GM19452 (cell line): ENCODE results near the gene ZNF618.

Experiments used
- ATAC-seq: cut with Tn5 transposase; IDR thresholded peaks from one replicate; pipeline ENCODE4 v1.9.1; 2021; ENCODE audit not compliant: unreplicated experiment

ZNF618 gene

GRCh38 chr9:113911850-113912557, 35.9 kb downstream of the ZNF618 start:
- no peak for ATAC-seq

- ATAC-seq = no peak
These were observed 36.7 kb downstream of the ZNF618 start for GRCh38 chr9:113912816-113913215.

GRCh38 chr9:113913426-113914195, 37.5 kb downstream of the ZNF618 start:
- no peak for ATAC-seq

GRCh38 chr9:113914517-113914916, 38.4 kb downstream of the ZNF618 start:
- no peak for ATAC-seq

- ATAC-seq = no peak
These were observed 39.8 kb downstream of the ZNF618 start for GRCh38 chr9:113915817-113916434.

- ATAC-seq = no peak
These were observed 40.8 kb downstream of the ZNF618 start for GRCh38 chr9:113916931-113917330.

GRCh38 chr9:113918697-113919350, 42.7 kb downstream of the ZNF618 start:
- ATAC-seq = no peak

- no peak for ATAC-seq
These were observed 43.3 kb downstream of the ZNF618 start for GRCh38 chr9:113919382-113919781.

GRCh38 chr9:113919871-113920270, 43.8 kb downstream of the ZNF618 start:
- ATAC-seq = no peak

GRCh38 chr9:113920872-113921271, 44.8 kb downstream of the ZNF618 start:
- ATAC-seq = no peak

GRCh38 chr9:113921396-113921925, 45.4 kb downstream of the ZNF618 start:
- ATAC-seq = no peak

- ATAC-seq = no peak
These were observed 46.1 kb downstream of the ZNF618 start for GRCh38 chr9:113922160-113922559.

- ATAC-seq = no peak
These were observed 50.1 kb downstream of the ZNF618 start for GRCh38 chr9:113926211-113926610.

- ATAC-seq = no peak
These were observed 51.2 kb downstream of the ZNF618 start for GRCh38 chr9:113927277-113927676.

- no peak for ATAC-seq
These were observed 52.2 kb downstream of the ZNF618 start for GRCh38 chr9:113928269-113928668.

GRCh38 chr9:113929634-113930389, 53.7 kb downstream of the ZNF618 start:
- ATAC-seq = no peak

GRCh38 chr9:113930390-113930783, 54.3 kb downstream of the ZNF618 start:
- no peak for ATAC-seq

GRCh38 chr9:113931140-113931539, 55.0 kb downstream of the ZNF618 start:
- ATAC-seq = no peak

GRCh38 chr9:113931777-113932176, 55.7 kb downstream of the ZNF618 start:
- no peak for ATAC-seq

GRCh38 chr9:113932906-113933584, 56.9 kb downstream of the ZNF618 start:
- no peak for ATAC-seq
